SHP77 treated with DMSO at 0.1 percent for 48 hours (cell line): ENCODE data around the gene FXR2.

ENCODE experiments used
- DNase-seq: peaks from one replicate; lab custom pipeline; 2025; lab: John Stamatoyannopoulos, UW

Gene FXR2

GRCh38 chr17:7548585-7549400, 65.9 kb downstream of the FXR2 start, which contains the start of gene TNFSF12:
Gene TNFSF12, plus strand, starts transcription at chr17:7549058. Its CDS starts 96 bp downstream, at chr17:7549154.
- DNase-seq, result no peak

- DNase-seq, result no peak
Observed at GRCh38 chr17:7544911-7545310, 69.8 kb downstream of the FXR2 start.
